Measurements from ENCODE around the gene PGRMC1.
"Not testable (repeated sequence)": the region's sequence is repeated elsewhere in the genome, so short reads cannot be mapped to it uniquely, and the experiment has no call there.

Gene PGRMC1

DNA sequence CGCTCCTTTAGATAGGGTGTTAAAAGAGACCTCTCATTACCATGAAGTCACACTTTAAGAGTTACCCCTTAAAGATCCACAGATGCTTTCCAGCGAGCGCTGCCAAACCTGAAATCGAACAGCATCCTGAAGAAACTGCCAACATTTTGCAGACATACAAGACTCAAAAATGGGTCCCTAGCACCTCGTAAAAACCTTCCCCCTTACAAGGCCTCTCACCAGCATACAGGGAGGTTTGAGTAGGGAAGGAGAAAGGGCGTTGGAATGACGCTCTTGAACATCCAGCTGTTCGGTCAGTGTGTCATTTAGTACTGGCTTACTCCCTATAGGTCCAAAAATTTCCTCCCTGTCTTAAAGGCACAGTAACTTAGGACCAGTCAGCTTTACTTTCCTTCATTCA is 45.3 kb upstream of the PGRMC1 start:
- CTCF ChIA-PET = no interaction called here
- POLR2A ChIA-PET = no interaction called here
- TF ChIP-seq, protein P1, sequence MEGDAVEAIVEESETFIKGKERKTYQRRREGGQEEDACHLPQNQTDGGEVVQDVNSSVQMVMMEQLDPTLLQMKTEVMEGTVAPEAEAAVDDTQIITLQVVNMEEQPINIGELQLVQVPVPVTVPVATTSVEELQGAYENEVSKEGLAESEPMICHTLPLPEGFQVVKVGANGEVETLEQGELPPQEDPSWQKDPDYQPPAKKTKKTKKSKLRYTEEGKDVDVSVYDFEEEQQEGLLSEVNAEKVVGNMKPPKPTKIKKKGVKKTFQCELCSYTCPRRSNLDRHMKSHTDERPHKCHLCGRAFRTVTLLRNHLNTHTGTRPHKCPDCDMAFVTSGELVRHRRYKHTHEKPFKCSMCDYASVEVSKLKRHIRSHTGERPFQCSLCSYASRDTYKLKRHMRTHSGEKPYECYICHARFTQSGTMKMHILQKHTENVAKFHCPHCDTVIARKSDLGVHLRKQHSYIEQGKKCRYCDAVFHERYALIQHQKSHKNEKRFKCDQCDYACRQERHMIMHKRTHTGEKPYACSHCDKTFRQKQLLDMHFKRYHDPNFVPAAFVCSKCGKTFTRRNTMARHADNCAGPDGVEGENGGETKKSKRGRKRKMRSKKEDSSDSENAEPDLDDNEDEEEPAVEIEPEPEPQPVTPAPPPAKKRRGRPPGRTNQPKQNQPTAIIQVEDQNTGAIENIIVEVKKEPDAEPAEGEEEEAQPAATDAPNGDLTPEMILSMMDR (IDR thresholded peaks at IDR 0.05; ENCODE audit: insufficient read depth, low read length, missing control alignments) = no peak
- H3K4me3 ChIP-seq (ENCODE audit: low read depth, low read length) = no peak overlapping the region
- no peak for DNase-seq (ENCODE audit: low read depth, low spot score)

DNA sequence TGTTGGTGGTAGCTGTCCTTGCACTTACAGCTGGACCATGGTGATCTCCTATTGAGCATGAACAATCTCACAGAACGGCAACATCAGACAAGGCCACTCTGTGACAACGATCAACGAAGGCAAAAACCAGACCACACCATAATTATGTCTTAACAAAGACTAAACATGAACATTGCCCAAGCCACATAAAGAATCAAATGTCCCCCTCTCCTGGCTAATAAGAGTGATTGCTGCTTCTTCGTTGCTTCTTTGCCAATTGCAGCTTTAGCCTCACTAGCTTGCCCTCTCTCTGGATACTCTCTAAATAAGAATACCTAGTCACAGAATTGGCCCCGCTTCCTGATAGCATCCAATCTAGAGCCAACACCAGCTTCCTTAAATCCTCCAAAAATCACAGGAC is 41.5 kb upstream of the PGRMC1 start:
- ChIA-PET POLR2A (no interaction called here), CTCF (interaction anchor here (1.0 kb wide), 1 partner anchor 347 kb away, joined by 4 read pairs; no protein-coding TSS in a partner anchor)
- H3K4me3 ChIP-seq (ENCODE audit: low read depth, low read length) = no peak overlapping the region
- no peak for DNase-seq (ENCODE audit: low read depth, low spot score)
- TF ChIP-seq, protein P1 (IDR thresholded peaks at IDR 0.05; ENCODE audit: insufficient read depth, low read length, missing control alignments) = peak; percentile 6

DNA sequence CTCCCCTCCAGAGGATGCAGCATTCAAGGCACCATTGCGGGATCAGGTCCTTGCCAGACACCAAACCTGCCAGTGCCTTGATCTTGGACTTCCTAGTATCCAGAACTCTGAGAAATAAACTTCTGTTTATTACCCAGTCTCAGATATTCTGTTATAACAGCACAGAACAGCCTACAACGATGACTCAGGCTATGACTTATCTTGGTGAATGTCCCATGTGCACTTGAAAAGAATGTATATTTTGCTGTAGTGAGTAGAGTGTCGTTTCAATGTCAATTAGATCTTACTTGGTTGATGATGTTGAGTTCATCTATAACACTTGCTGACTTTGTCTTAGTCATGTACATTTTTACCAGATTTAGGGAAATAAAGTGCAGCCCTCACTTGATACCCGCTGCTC is 34.5 kb upstream of the PGRMC1 start:
- CTCF ChIA-PET = no interaction called here
- no peak for DNase-seq (ENCODE audit: low read depth, low spot score)
- H3K4me3 ChIP-seq (ENCODE audit: low read depth, low read length) = no peak overlapping the region
- TF ChIP-seq, protein P1 (IDR thresholded peaks at IDR 0.05; ENCODE audit: insufficient read depth, low read length, missing control alignments) = no peak
- POLR2A ChIA-PET = no interaction called here

DNA sequence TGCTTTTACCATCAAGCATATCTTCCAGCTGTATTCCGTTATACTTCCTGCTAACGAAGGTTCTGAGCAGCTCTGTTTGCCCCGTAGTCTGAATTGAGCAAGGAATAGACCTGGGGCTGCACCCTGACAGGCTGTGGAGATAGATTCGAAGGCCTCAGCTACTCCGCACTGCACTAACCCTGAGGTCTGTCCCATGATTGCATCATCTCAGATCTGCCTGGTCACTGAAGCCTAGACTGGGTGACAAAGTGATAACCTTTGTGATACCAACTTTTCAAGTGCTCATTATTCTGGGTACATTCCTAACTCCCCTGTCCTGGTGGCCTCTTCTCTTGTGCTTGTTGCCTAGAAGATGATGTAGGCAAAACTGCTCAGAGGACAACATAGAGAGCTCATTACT is 29.9 kb upstream of the PGRMC1 start:
- POLR2A ChIA-PET = no interaction called here
- no peak overlapping the region for H3K4me3 ChIP-seq (ENCODE audit: low read depth, low read length)
- TF ChIP-seq, protein P1 (IDR thresholded peaks at IDR 0.05; ENCODE audit: insufficient read depth, low read length, missing control alignments) = no peak
- no peak for DNase-seq (ENCODE audit: low read depth, low spot score)
- CTCF ChIA-PET = interaction anchor here (2.8 kb wide), 1 partner anchor 11 kb away, joined by 9 read pairs; no protein-coding TSS in a partner anchor

DNA sequence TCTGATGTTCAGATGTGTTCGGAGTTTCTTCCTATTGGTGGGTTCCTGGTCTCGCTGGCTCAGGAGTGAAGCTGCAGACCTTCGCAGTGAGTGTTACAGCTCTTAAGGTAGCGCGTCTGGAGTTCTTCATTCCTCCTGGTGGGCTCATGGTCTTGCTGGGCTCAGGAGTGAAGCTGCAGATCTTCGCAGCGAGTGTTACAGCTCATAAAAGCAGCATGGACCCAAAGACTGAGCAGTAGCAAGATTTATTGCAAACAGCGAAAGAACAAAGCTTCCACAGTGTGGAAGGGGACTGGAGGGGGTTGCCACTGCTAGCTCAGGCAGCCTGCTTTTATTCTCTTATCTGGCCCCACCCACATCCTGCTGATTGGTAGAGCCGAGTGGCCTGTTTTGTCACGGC is 28.6 kb upstream of the PGRMC1 start:
- CTCF ChIA-PET = interaction anchor here (2.8 kb wide), 1 partner anchor 10 kb away, joined by 9 read pairs; no protein-coding TSS in a partner anchor

DNA sequence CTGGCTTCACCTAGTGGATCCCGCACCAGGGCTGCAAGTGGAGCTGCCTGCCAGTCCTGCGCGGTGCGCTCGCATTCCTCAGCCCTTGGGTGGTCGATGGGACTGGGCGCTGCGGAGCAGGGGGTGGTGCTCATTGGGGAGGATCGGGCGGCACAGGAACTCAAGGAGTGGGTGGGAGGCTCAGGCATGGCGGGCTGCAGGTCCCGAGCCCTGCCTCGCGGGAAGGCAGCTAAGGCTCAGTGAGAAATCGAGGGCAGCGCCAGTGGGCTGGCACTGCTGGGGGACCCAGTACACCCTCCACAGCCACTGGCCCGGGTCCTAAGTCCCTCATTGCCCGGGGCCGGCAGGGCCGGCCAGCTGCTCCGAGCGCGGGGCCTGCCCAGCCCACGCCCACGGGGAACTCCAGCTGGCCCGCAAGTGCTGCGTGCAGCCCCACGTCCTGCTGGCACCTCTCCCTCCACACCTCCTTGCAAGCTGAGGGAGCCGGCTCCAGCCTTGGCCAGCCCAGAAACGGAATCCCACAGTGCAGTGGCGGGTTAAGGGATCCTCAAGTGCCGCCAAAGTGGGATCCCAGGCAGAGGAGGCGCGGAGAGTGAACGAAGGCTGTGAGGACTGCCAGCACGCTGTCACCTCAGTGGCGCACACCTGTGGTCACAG is 27.6 kb upstream of the PGRMC1 start:
- no peak for DNase-seq (ENCODE audit: low read depth, low spot score)
- POLR2A ChIA-PET = no interaction called here
- CTCF ChIA-PET = no interaction called here
- TF ChIP-seq, protein P1 (IDR thresholded peaks at IDR 0.05; ENCODE audit: insufficient read depth, low read length, missing control alignments) = no peak
- no peak overlapping the region for H3K4me3 ChIP-seq (ENCODE audit: low read depth, low read length)

More for the DNA sequence above, 28.6 kb upstream of the PGRMC1 start:
- H3K4me3 ChIP-seq (ENCODE audit: low read depth, low read length); DNase-seq (ENCODE audit: low read depth, low spot score); POLR2A ChIA-PET: not testable (repeated sequence)

DNA sequence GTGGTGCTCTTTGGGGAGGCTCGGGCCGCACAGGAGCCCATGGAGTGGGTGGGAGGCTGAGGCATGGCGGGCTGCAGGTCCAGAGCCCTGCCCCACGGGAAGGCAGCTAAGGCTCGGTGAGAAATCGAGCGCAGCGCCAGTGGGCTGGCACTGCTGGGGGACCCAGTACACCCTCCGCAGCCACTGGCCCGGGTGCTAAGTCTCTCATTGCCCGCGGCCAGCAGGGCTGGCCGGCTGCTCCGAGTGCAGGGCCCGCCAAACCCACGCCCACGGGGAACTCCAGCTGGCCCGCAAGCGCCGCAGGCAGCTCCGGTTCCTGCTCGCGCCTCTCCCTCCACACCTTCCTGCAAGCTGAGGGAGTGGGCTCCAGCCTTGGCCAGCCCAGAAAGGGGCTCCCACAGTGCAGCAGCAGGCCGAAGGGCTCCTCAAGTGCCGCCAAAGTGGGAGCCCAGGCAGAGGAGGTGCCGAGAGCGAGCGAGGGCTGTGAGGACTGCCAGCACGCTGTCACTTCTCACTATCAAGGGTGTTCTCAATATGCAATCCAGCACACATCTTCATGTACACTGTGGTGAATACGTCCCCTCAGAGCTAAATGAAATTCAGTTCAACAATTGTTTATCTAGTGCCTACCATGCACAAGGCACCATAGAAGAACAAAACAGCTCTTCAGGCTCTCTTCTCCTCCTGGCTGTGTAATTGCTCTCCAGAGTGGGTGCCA is 25.0 kb upstream of the PGRMC1 start:
- POLR2A ChIA-PET; H3K4me3 ChIP-seq (ENCODE audit: low read depth, low read length); CTCF ChIA-PET: not testable (repeated sequence)

More for the DNA sequence above, 25.0 kb upstream of the PGRMC1 start:
- not testable (repeated sequence) for DNase-seq (ENCODE audit: low read depth, low spot score)
